LNCaP clone FGC (cell line): ENCODE results near the gene CYTH1.

ENCODE experiments used
- DNase-seq: peaks from one replicate; pipeline ENCODE4 v3.0.0-alpha.2; 2011; ENCODE audit warnings: low read depth
- H3K4me3 ChIP-seq: 2 replicates; pipeline ENCODE4 v1.5.1; 2011; ENCODE audit warnings: mild to moderate bottlenecking, low read depth, low read length, control low read depth
- CTCF ChIP-seq: IDR thresholded peaks from 2 replicates; pipeline ENCODE4 v1.5.1; 2012; ENCODE audit warnings: mild to moderate bottlenecking; ENCODE audit not compliant: control insufficient read depth, insufficient read depth; ENCODE audit errors: extremely low read depth

CYTH1 gene

GRCh38 chr17:78708510-78708973 is 73.5 kb downstream of the CYTH1 start:
- H3K4me3 ChIP-seq = no peak overlapping the region
- peak; percentile 94 for TF ChIP-seq CTCF
- DNase-seq = peak; percentile 61

GRCh38 chr17:78707923-78708322 is 74.2 kb downstream of the CYTH1 start:
- TF ChIP-seq CTCF = no peak
- H3K4me3 ChIP-seq = no peak overlapping the region
- no peak for DNase-seq

GRCh38 chr17:78707016-78707415 is 75.1 kb downstream of the CYTH1 start:
- no peak for TF ChIP-seq CTCF
- H3K4me3 ChIP-seq = no peak overlapping the region
- no peak for DNase-seq

- no peak overlapping the region for H3K4me3 ChIP-seq
- DNase-seq = peak; percentile 15
- no peak for TF ChIP-seq CTCF
Measured at GRCh38 chr17:78706271-78706915, 75.7 kb downstream of the CYTH1 start.

GRCh38 chr17:78705071-78705470 is 77.0 kb downstream of the CYTH1 start:
- no peak for DNase-seq
- no peak for TF ChIP-seq CTCF

GRCh38 chr17:78704594-78704993 is 77.5 kb downstream of the CYTH1 start:
- H3K4me3 ChIP-seq = no peak overlapping the region
- TF ChIP-seq CTCF = no peak
- DNase-seq = no peak

More at GRCh38 chr17:78705071-78705470, 77.0 kb downstream of the CYTH1 start:
- no peak overlapping the region for H3K4me3 ChIP-seq

GRCh38 chr17:78697554-78698343 is 84.3 kb downstream of the CYTH1 start:
- no peak for TF ChIP-seq CTCF
- no peak for DNase-seq
- H3K4me3 ChIP-seq = no peak overlapping the region
